Measurements from ENCODE around the gene ASTN2. TPM values are rescaled to one million over a fixed set of nuclear protein-coding genes. Genes with fewer than 3 reads are reported as not detected.

The ASTN2 gene
- total and polyA plus RNA-seq, 9 of the 15 experiments (the other 6 are each of a cell fraction or from before 2014, with no cell fraction given) = 0.56 to 3.5 (median 1.9) TPM

GRCh38 chr9:116939161-116939560, 475.7 kb downstream of the ASTN2 start (continued):
- TF ChIP-seq ZNF778 (CRISPR knock-in tag; IDR thresholded peaks at IDR 0.05) = no peak

DNA sequence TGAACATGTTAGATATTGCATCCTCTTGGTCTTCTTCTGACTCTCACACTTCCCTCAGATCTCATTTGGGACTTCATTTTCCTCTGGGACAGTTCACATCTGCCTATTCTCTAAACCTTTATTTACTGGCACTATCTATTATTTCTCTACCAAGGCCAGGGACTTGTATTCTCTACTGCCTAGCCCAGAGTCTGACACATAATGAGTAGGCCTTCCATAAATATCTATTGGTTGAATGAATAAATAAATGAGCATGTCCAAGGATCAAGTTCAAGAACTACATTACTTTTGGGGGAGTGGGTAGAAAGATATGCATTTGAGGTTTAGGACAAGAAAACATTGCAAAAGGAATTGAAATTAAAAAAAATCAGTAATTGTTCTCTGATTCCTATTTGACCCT, 477.5 kb downstream of the ASTN2 start:
- ATAC-seq = no peak
- Histone ChIP-seq H3K36me3 (ENCODE audit: control insufficient read depth, insufficient read depth, low read length) (no peaks in the 10 kb centered on the region), H3K4me2 (ENCODE audit: insufficient read depth, low read length) (no peak overlapping the region), H3K79me2 (ENCODE audit: control insufficient read depth, insufficient read depth, low read length) (no peaks in the 10 kb centered on the region), H3K4me1 (replicated peaks in 1 of 2; ENCODE audit: control insufficient read depth in 2 of 2, insufficient read depth in 2 of 2, low read length in 2 of 2) (no peaks in the 10 kb centered on the region), H3K9me3 (replicated peaks; ENCODE audit: control insufficient read depth, insufficient read depth, low read depth, low read length) (no peaks in the 10 kb centered on the region; the same call in 1 of the 2 replicates), H3K9ac (ENCODE audit: insufficient read depth in 1 of 2, low read depth in 2 of 2, low read length in 2 of 2) (no peak overlapping the region), H3K27me3 (ENCODE audit: control insufficient read depth in 2 of 2, insufficient read depth in 2 of 2, low read length in 2 of 2) (no peaks in the 10 kb centered on the region), H3K9me1 (ENCODE audit: control insufficient read depth, insufficient read depth, low read length) (no peaks in the 10 kb centered on the region), H3K4me3 (no peak overlapping the region), H2AFZ (ENCODE audit: low read depth, low read length) (no peak overlapping the region), H4K20me1 (replicated peaks; ENCODE audit: control insufficient read depth, insufficient read depth, low read length) (no peaks in the 10 kb centered on the region), H3K27ac (ENCODE audit: extremely low read depth, low read depth, low read length) (no peak overlapping the region)
- no peak for DNase-seq (ENCODE audit: extremely low read depth in 1 of 4, low spot score in 3 of 4)
- CTCF ChIA-PET (ENCODE audit: low intra/inter-chr PET ratio) = no interaction called here
- BruUV-seq (replicated peaks) = no TSS peak
- intact Hi-C loops (cut with micrococcal nuclease) = no loop called here
- POLR2A ChIA-PET = no interaction called here
- in situ Hi-C loops (cut with MboI) = no loop called here
- TF ChIP-seq SMARCA5 (IDR thresholded peaks at IDR 0.05) = no peak
- no peak for TF ChIP-seq NR2C2 (CRISPR knock-in tag; IDR thresholded peaks at IDR 0.05)
- TF ChIP-seq NR2C2 (tag; IDR thresholded peaks at IDR 0.05) = no peak
- TF ChIP-seq SIN3A (IDR thresholded peaks at IDR 0.05; ENCODE audit: borderline replicate concordance in 2 of 2, control insufficient read depth in 1 of 2, low read depth in 2 of 2, low read length in 2 of 2) = no peak
- no peak for TF ChIP-seq SRSF7 (optimal IDR thresholded peaks at IDR 0.05; ENCODE audit: low read depth, low read length)
- TF ChIP-seq, protein P1, sequence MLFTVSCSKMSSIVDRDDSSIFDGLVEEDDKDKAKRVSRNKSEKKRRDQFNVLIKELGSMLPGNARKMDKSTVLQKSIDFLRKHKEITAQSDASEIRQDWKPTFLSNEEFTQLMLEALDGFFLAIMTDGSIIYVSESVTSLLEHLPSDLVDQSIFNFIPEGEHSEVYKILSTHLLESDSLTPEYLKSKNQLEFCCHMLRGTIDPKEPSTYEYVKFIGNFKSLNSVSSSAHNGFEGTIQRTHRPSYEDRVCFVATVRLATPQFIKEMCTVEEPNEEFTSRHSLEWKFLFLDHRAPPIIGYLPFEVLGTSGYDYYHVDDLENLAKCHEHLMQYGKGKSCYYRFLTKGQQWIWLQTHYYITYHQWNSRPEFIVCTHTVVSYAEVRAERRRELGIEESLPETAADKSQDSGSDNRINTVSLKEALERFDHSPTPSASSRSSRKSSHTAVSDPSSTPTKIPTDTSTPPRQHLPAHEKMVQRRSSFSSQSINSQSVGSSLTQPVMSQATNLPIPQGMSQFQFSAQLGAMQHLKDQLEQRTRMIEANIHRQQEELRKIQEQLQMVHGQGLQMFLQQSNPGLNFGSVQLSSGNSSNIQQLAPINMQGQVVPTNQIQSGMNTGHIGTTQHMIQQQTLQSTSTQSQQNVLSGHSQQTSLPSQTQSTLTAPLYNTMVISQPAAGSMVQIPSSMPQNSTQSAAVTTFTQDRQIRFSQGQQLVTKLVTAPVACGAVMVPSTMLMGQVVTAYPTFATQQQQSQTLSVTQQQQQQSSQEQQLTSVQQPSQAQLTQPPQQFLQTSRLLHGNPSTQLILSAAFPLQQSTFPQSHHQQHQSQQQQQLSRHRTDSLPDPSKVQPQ (CRISPR knock-in tag; IDR thresholded peaks at IDR 0.05; ENCODE audit: borderline replicate concordance) = no peak
- TF ChIP-seq, protein P2, sequence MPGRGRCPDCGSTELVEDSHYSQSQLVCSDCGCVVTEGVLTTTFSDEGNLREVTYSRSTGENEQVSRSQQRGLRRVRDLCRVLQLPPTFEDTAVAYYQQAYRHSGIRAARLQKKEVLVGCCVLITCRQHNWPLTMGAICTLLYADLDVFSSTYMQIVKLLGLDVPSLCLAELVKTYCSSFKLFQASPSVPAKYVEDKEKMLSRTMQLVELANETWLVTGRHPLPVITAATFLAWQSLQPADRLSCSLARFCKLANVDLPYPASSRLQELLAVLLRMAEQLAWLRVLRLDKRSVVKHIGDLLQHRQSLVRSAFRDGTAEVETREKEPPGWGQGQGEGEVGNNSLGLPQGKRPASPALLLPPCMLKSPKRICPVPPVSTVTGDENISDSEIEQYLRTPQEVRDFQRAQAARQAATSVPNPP (IDR thresholded peaks at IDR 0.05; ENCODE audit: borderline replicate concordance, insufficient read depth, insufficient read length) = no peak
- no peak for FAIRE-seq

Data from K562 (cell line).